GM19395 (cell line): Measurements from ENCODE around the gene GTF3A.
A peak's percentile ranks its signal among the peaks of the same experiment; 100 is the strongest.

Experiments
- ATAC-seq: cut with Tn5 transposase; IDR thresholded peaks from one replicate; pipeline ENCODE4 v1.9.1; 2021; ENCODE audit warnings: mild to moderate bottlenecking, moderate library complexity; ENCODE audit not compliant: unreplicated experiment

Gene GTF3A

GRCh38 chr13:27446986-27447583, 22.7 kb downstream of the GTF3A start:
- ATAC-seq = peak; percentile 24

GRCh38 chr13:27448308-27448707, 23.9 kb downstream of the GTF3A start:
- no peak for ATAC-seq

- no peak for ATAC-seq
These were observed 24.7 kb downstream of the GTF3A start for GRCh38 chr13:27449081-27449603.

GRCh38 chr13:27449936-27450828, 25.8 kb downstream of the GTF3A start, which contains the start of gene MTIF3:
Gene MTIF3, minus strand, starts transcription at chr13:27450564. Its CDS starts 10,116 bp downstream, at chr13:27440448.
- ATAC-seq = peak; percentile 85

GRCh38 chr13:27450921-27451471, 26.6 kb downstream of the GTF3A start:
- ATAC-seq = no peak

GRCh38 chr13:27455331-27455855, 31.0 kb downstream of the GTF3A start:
- no peak for ATAC-seq

GRCh38 chr13:27461940-27462584, 37.6 kb downstream of the GTF3A start:
- no peak for ATAC-seq

- ATAC-seq = no peak
These were observed 39.1 kb downstream of the GTF3A start for GRCh38 chr13:27463500-27463899.

GRCh38 chr13:27465611-27466010, 41.2 kb downstream of the GTF3A start:
- ATAC-seq = no peak

GRCh38 chr13:27466513-27466912, 42.1 kb downstream of the GTF3A start:
- ATAC-seq = no peak

- no peak for ATAC-seq
These were observed 45.8 kb downstream of the GTF3A start for GRCh38 chr13:27470075-27470820.

GRCh38 chr13:27472441-27472840, 48.0 kb downstream of the GTF3A start:
- no peak for ATAC-seq

- no peak for ATAC-seq
These were observed 48.5 kb downstream of the GTF3A start for GRCh38 chr13:27472941-27473340.

GRCh38 chr13:27474751-27475268, 50.4 kb downstream of the GTF3A start:
- no peak for ATAC-seq

GRCh38 chr13:27476943-27477703, 52.7 kb downstream of the GTF3A start:
- ATAC-seq = peak; percentile 75

- no peak for ATAC-seq
These were observed 57.3 kb downstream of the GTF3A start for GRCh38 chr13:27481766-27482165.

- peak; percentile 97 for ATAC-seq
These were observed 58.6 kb downstream of the GTF3A start for GRCh38 chr13:27482983-27483382.

- ATAC-seq = no peak
These were observed 59.0 kb downstream of the GTF3A start for GRCh38 chr13:27483421-27483820.
